ENCODE measurements around the gene MOGAT2.

The MOGAT2 gene

GRCh38 chr11:75705541-75705940 lies 12.1 kb upstream of the MOGAT2 start:
- in situ Hi-C loops (cut with HindIII; ENCODE audit: low sequenced_read_pairs): no loop called here
- DNase-seq (ENCODE audit: low read depth): no peak
- no peak overlapping the region for H3K4me3 ChIP-seq (ENCODE audit: low read depth, low read length)
- no peak for TF ChIP-seq CTCF (IDR thresholded peaks at IDR 0.05; ENCODE audit: low read depth, low read length, missing control alignments)

GRCh38 chr11:75706260-75706729 lies 11.3 kb upstream of the MOGAT2 start:
- H3K4me3 ChIP-seq (ENCODE audit: low read depth, low read length): no peak overlapping the region
- in situ Hi-C loops (cut with HindIII; ENCODE audit: low sequenced_read_pairs): no loop called here
- peak; percentile 81 for TF ChIP-seq CTCF (IDR thresholded peaks at IDR 0.05; ENCODE audit: low read depth, low read length, missing control alignments)
- DNase-seq (ENCODE audit: low read depth): peak; percentile 11

GRCh38 chr11:75714211-75714610 lies 3.4 kb upstream of the MOGAT2 start:
- DNase-seq (ENCODE audit: low read depth): no peak
- no peak overlapping the region for H3K4me3 ChIP-seq (ENCODE audit: low read depth, low read length)
- in situ Hi-C loops (cut with HindIII; ENCODE audit: low sequenced_read_pairs): no loop called here
- no peak for TF ChIP-seq CTCF (IDR thresholded peaks at IDR 0.05; ENCODE audit: low read depth, low read length, missing control alignments)

- in situ Hi-C loops (cut with HindIII; ENCODE audit: low sequenced_read_pairs): no loop called here
- TF ChIP-seq CTCF (IDR thresholded peaks at IDR 0.05; ENCODE audit: low read depth, low read length, missing control alignments): no peak
- H3K4me3 ChIP-seq (ENCODE audit: low read depth, low read length): no peak overlapping the region
- DNase-seq (ENCODE audit: low read depth): no peak
These were observed 1.9 kb upstream of the MOGAT2 start for GRCh38 chr11:75715688-75716087.

- DNase-seq (ENCODE audit: low read depth): no peak
- in situ Hi-C loops (cut with HindIII; ENCODE audit: low sequenced_read_pairs): no loop called here
- no peak for TF ChIP-seq CTCF (IDR thresholded peaks at IDR 0.05; ENCODE audit: low read depth, low read length, missing control alignments)
- no peak overlapping the region for H3K4me3 ChIP-seq (ENCODE audit: low read depth, low read length)
These were observed 979 bp upstream of the MOGAT2 start for GRCh38 chr11:75716659-75717058.

GRCh38 chr11:75718419-75719339 lies 1.0 kb downstream of the MOGAT2 start:
- H3K4me3 ChIP-seq (ENCODE audit: low read depth, low read length): no peak overlapping the region
- no peak for TF ChIP-seq CTCF (IDR thresholded peaks at IDR 0.05; ENCODE audit: low read depth, low read length, missing control alignments)
- in situ Hi-C loops (cut with HindIII; ENCODE audit: low sequenced_read_pairs): no loop called here
- DNase-seq (ENCODE audit: low read depth): no peak

Measured in astrocyte of the cerebellum (primary cell).